SK-N-SH (cell line): ENCODE results near the gene GATA2. TPM values are rescaled to one million over a fixed set of nuclear protein-coding genes. Genes with fewer than 3 reads are reported as not detected.

ENCODE experiments used
- CTCF ChIA-PET: fragments of 300-600, 350-600 bp; formaldehyde crosslinking; extraction: SDS; loops from one replicate; lab custom pipeline; 2021; lab: Yijun Ruan, JAX
- POLR2A ChIA-PET: fragments of 350-600 bp; sonication (Branson Sonifier 250); formaldehyde crosslinking; extraction: SDS; loops from one replicate; lab custom pipeline; 2020; ENCODE audit warnings: antibody characterized with exemption, inconsistent platforms; lab: Yijun Ruan, JAX
- DNase-seq: peaks from one replicate; pipeline ENCODE4 v3.0.0; 2012
- H2AFZ ChIP-seq: fragments of 200-600 bp; sonication (generic); 2 replicates; pipeline ENCODE4 v1.8.1; 2016; ENCODE audit warnings: antibody characterized with exemption, mild to moderate bottlenecking, low read depth
- H3F3A ChIP-seq: fragments of 200-600 bp; sonication (generic); replicated peaks from 2 replicates; pipeline ENCODE3; 2016; ENCODE audit warnings: antibody characterized with exemption, mild to moderate bottlenecking; ENCODE audit not compliant: insufficient read depth
- H3K27ac ChIP-seq, 2 experiments: fragments of 200-500 bp in 1 of 2; fragments of 200-600 bp in 1 of 2; sonication (Bioruptor generic) in 1 of 2; sonication (generic), shearing (Covaris generic) in 1 of 2; 2 replicates each; pipeline versions ENCODE4 v1.5.1 to v1.6.1; 2014 to 2016; ENCODE audit warnings: low read depth in 2 of 2, inconsistent platforms in 1 of 2, low read length in 1 of 2, mild to moderate bottlenecking in 1 of 2, mixed read lengths in 1 of 2
- H3K27me3 ChIP-seq: fragments of 200-600 bp; sonication (generic), shearing (Covaris generic); 2 replicates; pipeline ENCODE4 v1.6.1; 2016; ENCODE audit warnings: mixed run types; ENCODE audit not compliant: insufficient read depth
- H3K36me3 ChIP-seq, 2 experiments: fragments of 200-500 bp in 1 of 2; fragments of 200-600 bp in 1 of 2; sonication (Bioruptor generic) in 1 of 2; sonication (generic) in 1 of 2; replicated peaks in 1 of 2; 2 replicates each; pipeline versions ENCODE3 to v1.5.1; 2014 to 2016; ENCODE audit warnings: low read length in 1 of 2, mild to moderate bottlenecking in 1 of 2; ENCODE audit not compliant: insufficient read depth in 2 of 2, control insufficient read depth in 1 of 2
- H3K4me1 ChIP-seq, 2 experiments: fragments of 200-500 bp in 1 of 2; fragments of 200-600 bp in 1 of 2; sonication (Bioruptor generic) in 1 of 2; sonication (generic), shearing (Covaris generic) in 1 of 2; 2 replicates each; pipeline versions ENCODE4 v1.5.1 to v1.6.1; 2014 to 2016; ENCODE audit warnings: low read depth in 1 of 2, low read length in 1 of 2, mixed run types in 1 of 2; ENCODE audit not compliant: insufficient read depth in 2 of 2, control insufficient read depth in 1 of 2
- H3K4me2 ChIP-seq: fragments of 200-600 bp; sonication (generic), shearing (Covaris generic); 2 replicates; pipeline ENCODE4 v1.6.1; 2017; ENCODE audit warnings: mixed run types
- H3K4me3 ChIP-seq, 2 experiments: fragments of 200-500 bp in 1 of 2; fragments of 200-600 bp in 1 of 2; sonication (Bioruptor generic) in 1 of 2; sonication (generic), shearing (Covaris generic) in 1 of 2; 2 replicates each; pipeline versions ENCODE4 v1.5.1 to v1.8.1; 2014 to 2016; ENCODE audit warnings: low read depth in 2 of 2, inconsistent platforms in 1 of 2, low read length in 1 of 2, mild to moderate bottlenecking in 1 of 2, mixed read lengths in 1 of 2, moderate library complexity in 1 of 2
- H3K79me2 ChIP-seq: fragments of 200-600 bp; sonication (generic); 2 replicates; pipeline ENCODE4 v1.8.1; 2017; ENCODE audit warnings: mild to moderate bottlenecking; ENCODE audit not compliant: insufficient read depth
- H3K9ac ChIP-seq: fragments of 200-600 bp; sonication (generic); 2 replicates; pipeline ENCODE4 v1.6.1; 2017; ENCODE audit warnings: mixed run types
- H3K9me2 ChIP-seq: fragments of 200-600 bp; sonication (generic); 2 replicates; pipeline ENCODE4 v1.6.1; 2017; ENCODE audit warnings: mixed run types
- H3K9me3 ChIP-seq: fragments of 200-600 bp; sonication (generic); 2 replicates; pipeline ENCODE4 v1.6.1; 2017; ENCODE audit warnings: mixed run types, mild to moderate bottlenecking, moderate library complexity
- H4K20me1 ChIP-seq: fragments of 200-600 bp; sonication (generic); 2 replicates; pipeline ENCODE4 v1.6.1; 2017; ENCODE audit warnings: mild to moderate bottlenecking, mixed run types; ENCODE audit not compliant: insufficient read depth
- ELF1 ChIP-seq: IDR thresholded peaks from 2 replicates; pipeline ENCODE4 v1.4.0; 2012
- FOSL2 ChIP-seq: IDR thresholded peaks from 2 replicates; pipeline ENCODE4 v1.4.0; 2012; ENCODE audit warnings: low read depth, mild to moderate bottlenecking, moderate library complexity, borderline replicate concordance
- FOXJ3 ChIP-seq: sonication (generic); formaldehyde crosslinking; IDR thresholded peaks from 2 replicates; pipeline ENCODE4 v1.5.1; 2020; ENCODE audit warnings: mild to moderate bottlenecking, missing genetic modification reagents
- GABPA ChIP-seq: IDR thresholded peaks from 2 replicates; pipeline ENCODE4 v1.4.0; 2012; ENCODE audit warnings: low read depth, mild to moderate bottlenecking
- MXI1 ChIP-seq: IDR thresholded peaks from 2 replicates; pipeline ENCODE4 v1.6.1; 2012; ENCODE audit warnings: mild to moderate bottlenecking, low read depth, low read length, improper control_type of control experiment
- NFIC ChIP-seq: IDR thresholded peaks from 2 replicates; pipeline ENCODE4 v1.4.0; 2012; ENCODE audit warnings: borderline replicate concordance
- NRF1 ChIP-seq: IDR thresholded peaks from 2 replicates; pipeline ENCODE4 v1.6.1; 2012; ENCODE audit warnings: low read depth, mild to moderate bottlenecking, low read length
- POLR2AphosphoS5 ChIP-seq: IDR thresholded peaks from 2 replicates; pipeline ENCODE4 v1.6.1; 2012; ENCODE audit warnings: low read depth, low read length
- RAD21 ChIP-seq: IDR thresholded peaks from 2 replicates; pipeline ENCODE4 v1.6.1; 2012; ENCODE audit warnings: mild to moderate bottlenecking, low read length
- RCOR1 ChIP-seq: fragments of 150-350 bp; IDR thresholded peaks from 2 replicates; pipeline ENCODE4 v1.6.1; 2017; ENCODE audit warnings: antibody characterized with exemption, low read length
- SIN3A ChIP-seq: IDR thresholded peaks from 2 replicates; pipeline ENCODE4 v1.6.1; 2012; ENCODE audit warnings: low read depth, mild to moderate bottlenecking, low read length, moderate library complexity, borderline replicate concordance
- TAF1 ChIP-seq: IDR thresholded peaks from 2 replicates; pipeline ENCODE4 v1.6.1; 2012; ENCODE audit warnings: low read depth, mild to moderate bottlenecking, low read length, moderate library complexity, borderline replicate concordance
- TCF12 ChIP-seq: IDR thresholded peaks from 2 replicates; pipeline ENCODE4 v1.4.0; 2012
- YY1 ChIP-seq: IDR thresholded peaks from 2 replicates; pipeline ENCODE4 v1.4.0; 2012; ENCODE audit warnings: low read depth, mild to moderate bottlenecking
- WGBS: methylation state at CpG from one replicate; pipeline ENCODE4 v1.1.6; 2017; ENCODE audit warnings: low lambda C conversion rate; 5-methylcytosine and 5-hydroxymethylcytosine counted together
- polyA plus RNA-seq, 3 experiments: library from polyadenylated mRNA; depleted of rRNA; stranded (reverse); fragments of >200 nt; gene quantifications; 2 replicates each; pipeline ENCODE4 v1.2.3, GENCODE V29; 2012
- TF ChIP-seq, protein P1 (sequence below): IDR thresholded peaks from 2 replicates; pipeline ENCODE4 v1.6.1; 2012; ENCODE audit warnings: mild to moderate bottlenecking, low read depth, low read length, moderate library complexity
- TF ChIP-seq, protein P2 (sequence below): IDR thresholded peaks from 2 replicates; pipeline ENCODE4 v1.4.0; 2012; ENCODE audit warnings: low read depth, borderline replicate concordance
- TF ChIP-seq, protein P3 (sequence below): IDR thresholded peaks from 2 replicates; pipeline ENCODE4 v1.4.0; 2012; ENCODE audit warnings: low read depth, borderline replicate concordance
- TF ChIP-seq, protein P4 (sequence below): IDR thresholded peaks from 2 replicates; pipeline ENCODE4; 2012

Gene GATA2
- polyA plus RNA-seq, 1 of the 3 experiments (the other 2 are of a cell fraction), result 5.5 TPM

DNA sequence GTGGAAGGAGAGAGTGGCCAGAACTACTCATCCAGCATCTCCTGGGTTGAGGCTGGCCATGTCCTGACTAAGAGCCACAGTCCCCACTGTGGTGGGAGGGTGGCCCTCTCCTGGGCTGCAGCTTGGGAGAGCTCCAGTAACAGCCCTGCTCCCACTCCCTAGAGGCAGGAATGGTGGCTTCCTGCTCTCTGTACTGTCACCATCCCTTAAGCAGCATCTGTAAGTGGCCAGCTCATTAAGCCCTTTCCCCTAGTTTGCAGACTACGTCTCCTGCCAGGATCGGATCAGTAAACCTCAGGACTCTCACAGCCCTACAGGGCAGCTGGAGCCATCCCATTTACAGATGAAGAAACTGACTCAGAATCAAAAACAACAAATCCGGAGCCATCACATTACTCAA, 56.8 kb downstream of the GATA2 start:
- peaks cover 0 to 35% of the 10 kb centered on the region in 2 experiments; a peak in 1 of 4 replicates for H3K4me1 ChIP-seq
- H4K20me1 ChIP-seq, result no peaks in the 10 kb centered on the region
- no peak overlapping the region for H3K4me3 ChIP-seq
- H2AFZ ChIP-seq, result no peak overlapping the region
- no peaks in the 10 kb centered on the region for H3K9me2 ChIP-seq
- H3K9ac ChIP-seq, result no peak overlapping the region
- H3K4me2 ChIP-seq, result no peak overlapping the region
- H3K36me3 ChIP-seq, result no peaks in the 10 kb centered on the region
- no peak for DNase-seq
- TF ChIP-seq, protein P1, sequence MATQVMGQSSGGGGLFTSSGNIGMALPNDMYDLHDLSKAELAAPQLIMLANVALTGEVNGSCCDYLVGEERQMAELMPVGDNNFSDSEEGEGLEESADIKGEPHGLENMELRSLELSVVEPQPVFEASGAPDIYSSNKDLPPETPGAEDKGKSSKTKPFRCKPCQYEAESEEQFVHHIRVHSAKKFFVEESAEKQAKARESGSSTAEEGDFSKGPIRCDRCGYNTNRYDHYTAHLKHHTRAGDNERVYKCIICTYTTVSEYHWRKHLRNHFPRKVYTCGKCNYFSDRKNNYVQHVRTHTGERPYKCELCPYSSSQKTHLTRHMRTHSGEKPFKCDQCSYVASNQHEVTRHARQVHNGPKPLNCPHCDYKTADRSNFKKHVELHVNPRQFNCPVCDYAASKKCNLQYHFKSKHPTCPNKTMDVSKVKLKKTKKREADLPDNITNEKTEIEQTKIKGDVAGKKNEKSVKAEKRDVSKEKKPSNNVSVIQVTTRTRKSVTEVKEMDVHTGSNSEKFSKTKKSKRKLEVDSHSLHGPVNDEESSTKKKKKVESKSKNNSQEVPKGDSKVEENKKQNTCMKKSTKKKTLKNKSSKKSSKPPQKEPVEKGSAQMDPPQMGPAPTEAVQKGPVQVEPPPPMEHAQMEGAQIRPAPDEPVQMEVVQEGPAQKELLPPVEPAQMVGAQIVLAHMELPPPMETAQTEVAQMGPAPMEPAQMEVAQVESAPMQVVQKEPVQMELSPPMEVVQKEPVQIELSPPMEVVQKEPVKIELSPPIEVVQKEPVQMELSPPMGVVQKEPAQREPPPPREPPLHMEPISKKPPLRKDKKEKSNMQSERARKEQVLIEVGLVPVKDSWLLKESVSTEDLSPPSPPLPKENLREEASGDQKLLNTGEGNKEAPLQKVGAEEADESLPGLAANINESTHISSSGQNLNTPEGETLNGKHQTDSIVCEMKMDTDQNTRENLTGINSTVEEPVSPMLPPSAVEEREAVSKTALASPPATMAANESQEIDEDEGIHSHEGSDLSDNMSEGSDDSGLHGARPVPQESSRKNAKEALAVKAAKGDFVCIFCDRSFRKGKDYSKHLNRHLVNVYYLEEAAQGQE, result no peak
- TF ChIP-seq POLR2AphosphoS5, result no peak
- TF ChIP-seq, protein P2, sequence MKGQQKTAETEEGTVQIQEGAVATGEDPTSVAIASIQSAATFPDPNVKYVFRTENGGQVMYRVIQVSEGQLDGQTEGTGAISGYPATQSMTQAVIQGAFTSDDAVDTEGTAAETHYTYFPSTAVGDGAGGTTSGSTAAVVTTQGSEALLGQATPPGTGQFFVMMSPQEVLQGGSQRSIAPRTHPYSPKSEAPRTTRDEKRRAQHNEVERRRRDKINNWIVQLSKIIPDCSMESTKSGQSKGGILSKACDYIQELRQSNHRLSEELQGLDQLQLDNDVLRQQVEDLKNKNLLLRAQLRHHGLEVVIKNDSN, result no peak
- TF ChIP-seq, protein P3, sequence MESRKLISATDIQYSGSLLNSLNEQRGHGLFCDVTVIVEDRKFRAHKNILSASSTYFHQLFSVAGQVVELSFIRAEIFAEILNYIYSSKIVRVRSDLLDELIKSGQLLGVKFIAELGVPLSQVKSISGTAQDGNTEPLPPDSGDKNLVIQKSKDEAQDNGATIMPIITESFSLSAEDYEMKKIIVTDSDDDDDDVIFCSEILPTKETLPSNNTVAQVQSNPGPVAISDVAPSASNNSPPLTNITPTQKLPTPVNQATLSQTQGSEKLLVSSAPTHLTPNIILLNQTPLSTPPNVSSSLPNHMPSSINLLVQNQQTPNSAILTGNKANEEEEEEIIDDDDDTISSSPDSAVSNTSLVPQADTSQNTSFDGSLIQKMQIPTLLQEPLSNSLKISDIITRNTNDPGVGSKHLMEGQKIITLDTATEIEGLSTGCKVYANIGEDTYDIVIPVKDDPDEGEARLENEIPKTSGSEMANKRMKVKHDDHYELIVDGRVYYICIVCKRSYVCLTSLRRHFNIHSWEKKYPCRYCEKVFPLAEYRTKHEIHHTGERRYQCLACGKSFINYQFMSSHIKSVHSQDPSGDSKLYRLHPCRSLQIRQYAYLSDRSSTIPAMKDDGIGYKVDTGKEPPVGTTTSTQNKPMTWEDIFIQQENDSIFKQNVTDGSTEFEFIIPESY, result no peak
- no peak for TF ChIP-seq ELF1
- peak overlapping the region in 1 of 2 experiments; percentile 85; a peak in 2 of 4 replicates for H3K27ac ChIP-seq
- POLR2A ChIA-PET, result interaction anchor here (0.9 to 2.2 kb wide), 4 partner anchors 22 to 57 kb away, joined by 3 to 6 read pairs (median 4); partner anchors contain the start of gene GATA2
- no peaks in the 10 kb centered on the region for H3K9me3 ChIP-seq
- H3K79me2 ChIP-seq, result no peaks in the 10 kb centered on the region
- CTCF ChIA-PET, result interaction anchor here (3.6 kb wide), 1 partner anchor 10 kb away, joined by 18 read pairs; no protein-coding TSS in a partner anchor
- WGBS, result 76% methylated on average over 3 of the region's 3 CpGs
- H3F3A ChIP-seq, result peaks cover 3% of the 10 kb centered on the region
- H3K27me3 ChIP-seq, result no peaks in the 10 kb centered on the region

DNA sequence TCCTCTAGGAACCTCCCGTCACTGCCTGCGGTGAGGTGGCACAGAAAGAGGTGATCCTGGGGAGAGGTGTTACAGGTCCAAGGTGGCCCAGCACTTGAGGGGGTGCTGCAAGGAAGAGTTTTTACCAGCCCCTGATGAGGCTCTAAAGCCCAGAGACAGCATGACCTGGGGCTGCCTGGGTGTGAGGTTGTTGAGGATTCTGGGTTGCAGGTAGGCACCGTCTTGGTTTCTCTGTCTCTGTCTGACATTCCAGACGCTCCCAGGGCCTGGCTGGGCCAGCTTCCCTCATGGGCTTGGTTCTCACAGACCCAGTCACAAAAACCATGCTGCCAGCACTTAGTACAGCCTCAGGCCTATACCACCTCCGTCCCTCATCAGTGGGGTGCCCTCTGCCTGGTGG, 57.4 kb downstream of the GATA2 start:
- Histone ChIP-seq H3K9ac (no peak overlapping the region), H4K20me1 (no peaks in the 10 kb centered on the region), H3K27me3 (no peaks in the 10 kb centered on the region), H3K9me2 (no peaks in the 10 kb centered on the region), H3K4me1 (peaks cover 0 to 39% of the 10 kb centered on the region in 2 experiments; a peak in 1 of 4 replicates), H3K9me3 (no peaks in the 10 kb centered on the region), H3K79me2 (no peaks in the 10 kb centered on the region), H2AFZ (no peak overlapping the region), H3K27ac (peak overlapping the region in 1 of 2 experiments; percentile 85; a peak in 2 of 4 replicates), H3K36me3 (no peaks in the 10 kb centered on the region), H3F3A (peaks cover 3% of the 10 kb centered on the region), H3K4me2 (no peak overlapping the region), H3K4me3 (no peak overlapping the region)
- no peak for DNase-seq
- ChIA-PET POLR2A (interaction anchor here (0.5 to 2.2 kb wide), 13 partner anchors 9 to 307 kb away, joined by 3 to 9 read pairs (median 4); partner anchors contain the start of gene GATA2), CTCF (interaction anchor here (0.9 to 3.6 kb wide), 8 partner anchors 9 to 265 kb away, joined by 3 to 18 read pairs (median 5); no protein-coding TSS in a partner anchor)
- WGBS, result 87% methylated on average over 2 of the region's 5 CpGs
- no peak for TF ChIP-seq NRF1
- TF ChIP-seq ELF1, result no peak
- no peak for TF ChIP-seq YY1
- TF ChIP-seq TAF1, result no peak
- TF ChIP-seq, protein P3, result no peak
- TF ChIP-seq RAD21, result no peak
- TF ChIP-seq SIN3A, result no peak
- no peak for TF ChIP-seq FOSL2
- no peak for TF ChIP-seq RCOR1
- TF ChIP-seq NFIC, result no peak
- TF ChIP-seq TCF12, result no peak
- TF ChIP-seq MXI1, result no peak
- TF ChIP-seq, protein P4, sequence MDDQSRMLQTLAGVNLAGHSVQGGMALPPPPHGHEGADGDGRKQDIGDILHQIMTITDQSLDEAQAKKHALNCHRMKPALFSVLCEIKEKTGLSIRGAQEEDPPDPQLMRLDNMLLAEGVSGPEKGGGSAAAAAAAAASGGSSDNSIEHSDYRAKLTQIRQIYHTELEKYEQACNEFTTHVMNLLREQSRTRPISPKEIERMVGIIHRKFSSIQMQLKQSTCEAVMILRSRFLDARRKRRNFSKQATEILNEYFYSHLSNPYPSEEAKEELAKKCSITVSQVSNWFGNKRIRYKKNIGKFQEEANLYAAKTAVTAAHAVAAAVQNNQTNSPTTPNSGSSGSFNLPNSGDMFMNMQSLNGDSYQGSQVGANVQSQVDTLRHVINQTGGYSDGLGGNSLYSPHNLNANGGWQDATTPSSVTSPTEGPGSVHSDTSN, result no peak
- no peak for TF ChIP-seq GABPA
- no peak for TF ChIP-seq FOXJ3 (CRISPR knock-in tag)
